ENCODE measurements around the gene MRTFA.

DNA sequence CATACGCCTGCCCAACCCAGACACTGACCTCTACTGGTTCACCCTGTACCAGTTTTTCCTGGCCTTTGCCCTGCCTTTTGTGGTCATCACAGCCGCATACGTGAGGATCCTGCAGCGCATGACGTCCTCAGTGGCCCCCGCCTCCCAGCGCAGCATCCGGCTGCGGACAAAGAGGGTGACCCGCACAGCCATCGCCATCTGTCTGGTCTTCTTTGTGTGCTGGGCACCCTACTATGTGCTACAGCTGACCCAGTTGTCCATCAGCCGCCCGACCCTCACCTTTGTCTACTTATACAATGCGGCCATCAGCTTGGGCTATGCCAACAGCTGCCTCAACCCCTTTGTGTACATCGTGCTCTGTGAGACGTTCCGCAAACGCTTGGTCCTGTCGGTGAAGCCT lies 44.9 kb upstream of the MRTFA start:
- no peak for TF ChIP-seq POLR2A (IDR thresholded peaks at IDR 0.05; ENCODE audit: insufficient read depth in 1 of 2, low read depth in 2 of 2, low read length in 2 of 2)
- TF ChIP-seq KLF9 (CRISPR knock-in tag; IDR thresholded peaks at IDR 0.05; ENCODE audit: low read depth): no peak
- TF ChIP-seq, protein P1, sequence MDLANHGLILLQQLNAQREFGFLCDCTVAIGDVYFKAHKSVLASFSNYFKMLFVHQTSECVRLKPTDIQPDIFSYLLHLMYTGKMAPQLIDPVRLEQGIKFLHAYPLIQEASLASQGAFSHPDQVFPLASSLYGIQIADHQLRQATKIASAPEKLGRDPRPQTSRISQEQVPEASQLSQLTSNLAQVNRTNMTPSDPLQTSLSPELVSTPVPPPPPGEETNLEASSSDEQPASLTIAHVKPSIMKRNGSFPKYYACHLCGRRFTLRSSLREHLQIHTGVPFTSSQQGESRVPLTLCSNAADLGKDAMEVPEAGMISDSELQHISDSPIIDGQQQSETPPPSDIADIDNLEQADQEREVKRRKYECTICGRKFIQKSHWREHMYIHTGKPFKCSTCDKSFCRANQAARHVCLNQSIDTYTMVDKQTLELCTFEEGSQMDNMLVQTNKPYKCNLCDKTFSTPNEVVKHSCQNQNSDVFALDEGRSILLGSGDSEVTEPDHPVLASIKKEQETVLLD (CRISPR knock-in tag; IDR thresholded peaks at IDR 0.05; ENCODE audit: low read depth): no peak
- TF ChIP-seq RXRA (CRISPR knock-in tag; IDR thresholded peaks at IDR 0.05): no peak
- TF ChIP-seq, protein P2, sequence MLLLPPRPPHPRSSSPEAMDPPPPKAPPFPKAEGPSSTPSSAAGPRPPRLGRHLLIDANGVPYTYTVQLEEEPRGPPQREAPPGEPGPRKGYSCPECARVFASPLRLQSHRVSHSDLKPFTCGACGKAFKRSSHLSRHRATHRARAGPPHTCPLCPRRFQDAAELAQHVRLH (CRISPR knock-in tag; IDR thresholded peaks at IDR 0.05; ENCODE audit: borderline replicate concordance, low read depth): no peak
- TF ChIP-seq ATF1 (CRISPR knock-in tag; IDR thresholded peaks at IDR 0.05): no peak
- TF ChIP-seq AHR (CRISPR knock-in tag; IDR thresholded peaks at IDR 0.05): no peak
- no peak for TF ChIP-seq CHD2 (IDR thresholded peaks at IDR 0.05; ENCODE audit: low read depth, low read length)
- no peak for TF ChIP-seq EZH2 (conservative IDR thresholded peaks at IDR 0.05; ENCODE audit: low read depth, low read length)
- TF ChIP-seq POLR2AphosphoS5 (IDR thresholded peaks at IDR 0.05; ENCODE audit: low read depth, low read length): no peak
- TF ChIP-seq, protein P3, sequence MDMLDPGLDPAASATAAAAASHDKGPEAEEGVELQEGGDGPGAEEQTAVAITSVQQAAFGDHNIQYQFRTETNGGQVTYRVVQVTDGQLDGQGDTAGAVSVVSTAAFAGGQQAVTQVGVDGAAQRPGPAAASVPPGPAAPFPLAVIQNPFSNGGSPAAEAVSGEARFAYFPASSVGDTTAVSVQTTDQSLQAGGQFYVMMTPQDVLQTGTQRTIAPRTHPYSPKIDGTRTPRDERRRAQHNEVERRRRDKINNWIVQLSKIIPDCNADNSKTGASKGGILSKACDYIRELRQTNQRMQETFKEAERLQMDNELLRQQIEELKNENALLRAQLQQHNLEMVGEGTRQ (IDR thresholded peaks at IDR 0.05; ENCODE audit: low read depth, low read length): no peak
- TF ChIP-seq, protein P3 (CRISPR knock-in tag; IDR thresholded peaks at IDR 0.05; ENCODE audit: borderline replicate concordance): no peak
- TF ChIP-seq ZNF253 (CRISPR knock-in tag; IDR thresholded peaks at IDR 0.05; ENCODE audit: borderline replicate concordance): no peak
- TF ChIP-seq FOXJ3 (CRISPR knock-in tag; IDR thresholded peaks at IDR 0.05; ENCODE audit: borderline replicate concordance): no peak

All from HepG2 (cell line).